NCI-H2171 treated with DMSO at 0.1 percent for 48 hours (cell line): ENCODE data around the gene MMP13.
"Not testable (repeated sequence)": the region's sequence is repeated elsewhere in the genome, so short reads cannot be mapped to it uniquely, and the experiment has no call there.

ENCODE experiments used
- DNase-seq: peaks from one replicate; lab custom pipeline; 2025; lab: John Stamatoyannopoulos, UW

MMP13 gene

GRCh38 chr11:102935514-102935913 is 20.0 kb downstream of the MMP13 start:
- DNase-seq, result no peak

- DNase-seq, result no peak
These were observed 20.8 kb downstream of the MMP13 start for GRCh38 chr11:102934735-102935134.

- DNase-seq, result no peak
These were observed 21.9 kb downstream of the MMP13 start for GRCh38 chr11:102933627-102934026.

- no peak for DNase-seq
These were observed 22.9 kb downstream of the MMP13 start for GRCh38 chr11:102932678-102933077.

- no peak for DNase-seq
These were observed 25.1 kb downstream of the MMP13 start for GRCh38 chr11:102930451-102930850.

GRCh38 chr11:102929972-102930371 is 25.6 kb downstream of the MMP13 start:
- DNase-seq, result no peak

- DNase-seq, result no peak
These were observed 26.4 kb downstream of the MMP13 start for GRCh38 chr11:102929166-102929565.

GRCh38 chr11:102928247-102928646 is 27.3 kb downstream of the MMP13 start:
- DNase-seq, result no peak

GRCh38 chr11:102927624-102927990 is 27.9 kb downstream of the MMP13 start:
- no peak for DNase-seq

- DNase-seq, result no peak
These were observed 28.4 kb downstream of the MMP13 start for GRCh38 chr11:102926961-102927623.

- no peak for DNase-seq
These were observed 29.0 kb downstream of the MMP13 start for GRCh38 chr11:102926517-102926916.

- DNase-seq, result no peak
These were observed 29.5 kb downstream of the MMP13 start for GRCh38 chr11:102925988-102926387.

- no peak for DNase-seq
These were observed 30.6 kb downstream of the MMP13 start for GRCh38 chr11:102924851-102925380.

- no peak for DNase-seq
These were observed 33.8 kb downstream of the MMP13 start for GRCh38 chr11:102921587-102922220.

GRCh38 chr11:102920118-102920684 is 35.3 kb downstream of the MMP13 start:
- no peak for DNase-seq

GRCh38 chr11:102915044-102915375 is 40.5 kb downstream of the MMP13 start:
- no peak for DNase-seq

GRCh38 chr11:102914238-102915043 is 41.1 kb downstream of the MMP13 start:
- DNase-seq, result no peak

GRCh38 chr11:102912482-102912830 is 43.1 kb downstream of the MMP13 start:
- no peak for DNase-seq

GRCh38 chr11:102911758-102912481 is 43.6 kb downstream of the MMP13 start:
- no peak for DNase-seq

- DNase-seq, result not testable (repeated sequence)
These were observed 49.7 kb downstream of the MMP13 start for GRCh38 chr11:102905848-102906247.

- DNase-seq, result not testable (repeated sequence)
These were observed 51.6 kb downstream of the MMP13 start for GRCh38 chr11:102903895-102904294.

GRCh38 chr11:102900346-102900745 is 55.2 kb downstream of the MMP13 start:
- DNase-seq, result no peak
